DMS153 treated with DMSO at 0.1 percent for 48 hours (cell line): Measurements from ENCODE around the gene FILIP1L.

Experiments used
- DNase-seq: peaks from one replicate; lab custom pipeline; 2025; ENCODE audit not compliant: unreplicated experiment; lab: John Stamatoyannopoulos, UW

The FILIP1L gene

DNA sequence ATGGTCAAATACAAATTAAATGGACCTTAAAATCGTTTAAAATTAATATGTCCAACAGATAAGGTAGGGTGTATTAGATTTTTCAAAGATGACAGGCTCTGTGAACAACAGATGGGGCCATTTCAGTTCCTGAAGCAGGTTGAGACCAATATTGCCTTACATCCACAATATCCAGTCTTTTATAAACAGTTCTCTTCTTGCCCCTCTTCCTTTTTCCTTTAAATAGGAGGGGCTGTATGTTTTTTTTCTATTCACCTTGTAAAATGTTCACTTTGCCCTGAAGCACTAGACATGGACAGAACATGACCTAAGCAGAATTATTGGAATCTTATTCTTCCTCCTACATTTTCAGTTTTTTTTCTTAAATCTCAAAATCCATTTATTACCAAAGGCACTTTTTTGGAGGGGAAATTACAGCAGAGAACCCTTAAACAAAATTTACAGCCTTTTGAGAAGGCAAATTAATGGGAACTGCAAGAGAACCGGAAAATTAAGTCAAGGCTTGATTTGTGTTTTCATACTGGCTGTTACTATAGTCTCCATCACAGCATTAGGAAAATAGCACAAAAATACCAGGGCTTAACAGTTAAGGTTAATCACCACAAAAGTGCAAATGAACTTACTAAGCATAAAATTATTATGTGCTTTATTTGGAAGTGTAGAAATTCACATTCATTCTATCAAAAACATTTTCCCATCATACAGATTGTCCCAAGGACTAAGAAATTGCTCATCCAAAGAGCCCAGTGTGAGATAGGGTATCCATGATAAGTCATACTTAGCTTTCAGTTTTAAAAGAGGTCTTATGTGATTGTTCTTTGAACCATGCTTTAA, 240.8 kb downstream of the FILIP1L start:
- no peak for DNase-seq

DNA sequence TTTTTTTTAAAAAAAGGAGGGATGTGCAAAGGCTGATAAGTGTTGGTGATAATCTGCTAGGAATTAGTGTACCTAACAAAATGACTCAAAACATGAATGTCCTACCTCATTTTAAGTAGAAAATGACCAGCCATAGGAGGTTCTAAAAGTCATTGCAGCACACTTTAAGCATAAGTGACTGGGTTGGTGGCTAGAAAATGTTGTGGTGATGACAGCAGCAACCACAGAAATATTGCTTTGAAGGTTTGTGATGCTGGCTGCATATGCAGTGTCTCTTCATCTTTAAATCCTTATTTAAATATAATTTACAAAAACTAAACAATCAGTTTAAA, 241.4 kb downstream of the FILIP1L start:
- no peak for DNase-seq

DNA sequence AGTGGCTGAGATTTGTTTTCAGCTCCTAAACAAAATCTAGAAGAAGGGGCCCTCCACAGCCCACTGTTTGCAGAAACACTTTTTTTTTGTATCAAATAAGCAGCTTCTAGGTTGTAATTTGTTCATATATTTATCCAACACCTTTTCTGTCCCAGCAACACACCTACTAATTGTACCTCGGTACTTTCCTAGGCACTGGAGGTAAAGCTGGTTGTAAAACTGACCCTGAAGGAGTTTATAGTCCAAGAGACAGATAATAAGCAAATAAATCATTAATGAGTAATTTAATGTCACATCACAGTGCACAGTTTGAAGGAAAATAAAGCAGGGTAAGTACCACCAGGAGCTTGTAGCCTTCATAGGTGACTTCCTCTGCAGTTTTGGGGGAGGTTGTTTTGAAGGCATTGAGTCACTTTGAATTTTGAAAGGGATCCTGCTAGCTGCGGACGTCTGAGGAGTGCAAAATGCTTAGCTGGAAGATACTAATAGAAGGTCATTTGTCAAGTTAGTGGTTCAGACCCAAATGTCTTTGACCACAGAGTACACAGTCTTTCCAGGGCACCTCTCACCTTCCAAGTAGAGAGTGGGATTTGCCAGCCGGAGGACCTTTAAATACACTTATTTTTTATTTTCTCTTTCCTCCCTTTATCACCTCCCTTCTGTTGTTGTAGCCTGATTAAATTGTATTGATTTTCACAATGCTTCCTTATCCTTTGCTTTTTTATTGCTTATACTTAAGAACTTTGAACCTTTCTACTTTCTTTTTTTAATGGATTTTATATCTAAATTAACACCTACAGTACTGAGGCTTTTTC, 242.9 kb downstream of the FILIP1L start:
- DNase-seq = no peak

DNA sequence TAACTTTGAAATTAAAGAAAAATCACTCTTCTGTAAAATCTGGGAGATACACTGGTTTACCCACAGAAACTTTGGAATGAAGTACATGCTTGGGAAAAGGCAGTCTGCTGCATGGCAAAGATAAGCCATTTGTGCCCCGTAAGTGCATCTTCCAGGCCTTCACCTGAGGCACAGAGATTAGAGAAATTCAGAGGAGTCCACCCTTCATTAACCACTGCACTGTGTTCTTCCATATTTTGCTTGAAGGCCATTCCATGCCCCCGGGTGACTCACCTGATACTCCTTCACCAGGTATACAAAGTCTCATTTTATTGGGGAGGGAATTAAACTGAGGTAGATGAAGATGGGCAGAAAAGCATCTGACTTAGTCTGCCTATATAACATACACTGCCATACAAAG, 243.6 kb downstream of the FILIP1L start:
- no peak for DNase-seq

DNA sequence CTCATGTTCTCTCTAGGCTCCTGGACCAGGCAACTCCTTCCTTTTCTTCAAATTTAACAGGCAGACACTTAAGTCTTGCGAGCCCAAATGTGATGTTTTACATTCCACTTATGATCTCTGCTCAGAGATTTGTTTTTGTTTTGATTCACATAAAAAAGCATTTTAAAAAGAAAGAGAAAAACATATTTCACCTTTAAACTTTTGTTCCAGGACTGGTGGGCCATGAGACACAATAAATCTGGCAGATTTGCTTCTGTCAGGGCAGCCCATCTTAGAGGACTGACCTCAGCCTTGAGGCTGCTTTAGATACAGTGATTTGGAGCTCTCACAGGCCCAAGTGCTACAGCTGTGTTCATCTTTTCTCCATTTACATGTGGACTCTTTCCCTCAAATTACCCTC, 244.7 kb downstream of the FILIP1L start:
- DNase-seq = no peak

DNA sequence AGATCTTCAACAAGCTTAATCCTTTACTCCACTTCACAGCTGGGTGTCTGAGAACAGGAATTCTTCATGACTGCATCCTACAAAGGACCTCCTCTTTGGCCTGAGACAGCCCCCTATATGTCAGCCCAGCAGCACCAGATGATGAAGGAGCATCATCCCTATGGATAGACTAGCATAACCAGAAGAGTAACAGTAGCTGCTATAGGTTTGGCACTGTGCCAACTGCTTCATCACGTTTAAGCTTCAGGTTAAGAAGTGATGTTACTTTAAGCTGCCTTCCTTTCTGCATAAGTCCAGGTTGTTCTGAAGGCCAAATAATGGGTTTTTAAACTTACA, 246.0 kb downstream of the FILIP1L start:
- no peak for DNase-seq

DNA sequence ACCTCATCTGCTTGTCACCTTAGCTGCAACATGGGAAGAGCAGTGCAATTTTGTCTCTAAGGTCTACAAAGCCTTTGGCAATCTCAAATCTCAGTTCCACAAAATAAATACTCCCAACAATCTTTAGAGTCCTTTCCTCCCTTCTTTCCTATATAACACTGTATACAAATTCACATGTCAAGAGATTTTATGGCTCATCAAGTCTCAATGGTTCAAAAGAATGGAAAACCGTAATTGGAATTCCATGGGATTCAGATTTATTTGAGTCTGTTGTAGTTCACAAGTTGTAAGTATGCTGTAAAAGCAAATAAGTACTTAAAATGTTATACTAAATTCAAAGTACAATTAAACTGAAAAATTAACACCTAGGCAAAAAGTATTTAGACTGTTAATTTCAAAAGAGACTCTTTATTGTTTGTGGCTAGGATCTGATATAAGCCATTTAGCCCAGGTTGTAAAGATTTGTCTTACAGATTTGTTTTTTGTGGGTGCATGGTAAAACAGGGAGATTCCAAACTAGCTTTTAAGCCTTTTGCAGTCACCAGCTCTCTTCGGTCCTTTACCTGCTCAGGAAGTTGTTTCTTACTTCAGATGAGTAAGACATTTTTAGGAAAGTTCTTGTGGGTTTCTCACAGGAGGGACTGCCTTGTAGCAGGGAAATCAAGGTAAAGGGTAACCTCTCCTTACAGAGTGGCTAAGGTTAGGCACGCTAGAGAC, 246.5 kb downstream of the FILIP1L start:
- no peak for DNase-seq

DNA sequence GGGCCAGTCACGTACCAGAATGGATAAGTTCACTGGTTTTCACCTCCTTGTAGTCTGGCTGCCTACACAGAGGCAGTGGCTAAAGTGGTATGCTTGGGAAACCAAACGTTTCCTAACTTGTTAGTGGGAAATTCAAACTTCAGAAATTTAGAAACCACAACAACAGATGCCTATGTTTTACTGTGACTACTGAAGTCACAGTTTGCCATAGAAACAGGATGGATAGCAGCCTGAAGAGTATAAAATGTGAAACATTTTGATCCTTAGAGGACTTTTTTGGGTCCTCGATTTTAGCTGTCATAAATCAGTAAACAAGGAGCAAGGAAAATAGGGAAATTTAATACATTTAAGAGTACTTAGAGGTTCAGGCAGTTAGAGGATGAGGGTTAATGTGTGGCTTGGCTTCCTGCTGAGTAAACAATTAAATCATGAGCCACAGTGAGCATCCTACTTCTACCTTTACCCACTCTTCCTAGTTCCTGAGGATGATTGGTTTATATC, 248.0 kb downstream of the FILIP1L start:
- peak; percentile 39 for DNase-seq

DNA sequence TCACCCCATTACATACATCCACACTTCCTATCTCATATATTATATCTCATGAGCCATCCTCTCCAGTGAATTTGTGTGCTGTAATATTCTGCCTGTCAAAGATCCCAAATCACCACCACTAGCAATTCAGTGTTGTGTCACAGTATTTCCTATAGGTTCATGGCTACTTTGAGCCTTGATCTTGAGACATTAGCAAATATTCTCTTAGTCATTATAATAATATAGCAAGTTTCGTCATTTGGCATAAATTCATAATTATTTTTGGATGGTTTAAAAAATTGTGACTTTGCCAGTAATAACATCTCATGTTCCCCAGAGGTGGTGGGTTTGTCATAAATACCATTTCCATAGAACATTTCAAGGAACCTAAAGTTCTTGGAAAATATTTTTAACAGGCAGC, 249.0 kb downstream of the FILIP1L start:
- no peak for DNase-seq

DNA sequence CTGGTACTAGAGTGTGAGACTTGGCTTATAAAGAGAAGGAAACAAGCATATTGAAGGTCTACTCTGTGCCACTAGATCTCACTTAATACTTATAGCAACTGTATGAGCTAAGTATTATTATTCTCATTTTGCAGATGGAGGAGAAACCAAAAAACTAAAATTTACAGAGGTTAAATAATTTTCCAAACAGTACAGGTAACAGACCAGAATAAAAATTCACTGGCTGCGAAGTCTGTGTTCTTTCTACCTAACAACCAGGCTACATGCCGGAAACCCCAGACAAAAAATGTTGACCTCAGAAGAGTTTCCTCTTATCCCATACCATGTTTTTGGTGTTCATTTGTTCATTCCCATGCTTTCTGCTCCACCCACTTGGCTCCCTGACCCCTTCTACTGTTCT, 250.0 kb downstream of the FILIP1L start:
- no peak for DNase-seq

DNA sequence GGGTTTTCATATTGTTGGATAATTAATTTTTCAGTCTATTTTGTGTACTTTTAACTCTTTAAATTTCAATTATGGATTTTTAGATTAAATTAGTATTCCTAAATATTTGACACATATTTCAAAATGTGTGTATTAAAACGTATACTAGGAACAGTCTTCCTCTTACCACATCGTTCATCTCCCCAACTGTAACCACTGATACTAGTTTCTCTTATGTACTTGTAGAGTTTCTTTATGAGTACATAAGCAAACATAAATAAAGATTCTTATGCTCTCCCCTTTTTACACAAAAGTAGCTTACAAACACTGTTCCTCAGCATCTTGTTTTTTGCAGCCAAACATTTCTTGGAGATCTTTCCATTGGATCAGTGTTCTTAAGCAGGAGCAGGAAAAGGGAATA, 250.7 kb downstream of the FILIP1L start:
- DNase-seq = no peak

DNA sequence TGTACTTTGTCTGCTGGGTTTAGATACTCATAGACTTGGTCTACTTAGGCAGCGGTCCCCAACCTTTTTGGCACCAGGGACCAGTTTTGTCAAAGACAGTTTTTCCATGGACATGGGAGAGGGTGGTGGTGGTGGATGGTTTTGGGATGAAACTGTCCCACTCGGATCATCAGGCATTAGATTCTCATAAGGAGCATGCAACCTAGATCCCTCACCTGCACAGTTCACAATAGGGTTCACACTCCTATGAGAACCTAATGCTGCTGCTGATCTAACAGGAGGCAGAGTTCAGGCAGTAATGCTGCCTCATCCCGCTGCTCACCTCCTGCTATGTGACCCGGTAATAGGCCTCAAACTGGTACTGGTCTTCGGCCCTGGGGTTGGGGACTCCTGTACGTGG, 251.3 kb downstream of the FILIP1L start:
- DNase-seq = no peak

DNA sequence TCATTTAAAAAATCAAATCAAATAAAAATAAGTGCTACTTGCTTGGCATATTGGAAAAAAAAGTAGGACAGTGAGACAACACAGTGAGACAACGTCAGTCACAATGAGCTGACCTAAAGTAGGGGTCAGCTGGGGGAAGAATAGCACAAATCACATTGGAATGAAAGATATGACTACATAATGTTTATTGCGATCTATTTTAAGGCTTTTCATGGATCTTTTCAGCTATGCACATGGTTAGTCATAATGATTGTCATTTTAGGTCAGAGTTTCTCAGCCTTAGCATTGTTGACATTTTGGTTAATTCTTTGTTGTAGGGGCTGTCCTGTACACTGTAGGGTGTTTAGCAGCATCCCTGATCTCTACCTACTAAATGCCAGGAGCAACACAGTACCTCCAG, 252.1 kb downstream of the FILIP1L start:
- DNase-seq = no peak

DNA sequence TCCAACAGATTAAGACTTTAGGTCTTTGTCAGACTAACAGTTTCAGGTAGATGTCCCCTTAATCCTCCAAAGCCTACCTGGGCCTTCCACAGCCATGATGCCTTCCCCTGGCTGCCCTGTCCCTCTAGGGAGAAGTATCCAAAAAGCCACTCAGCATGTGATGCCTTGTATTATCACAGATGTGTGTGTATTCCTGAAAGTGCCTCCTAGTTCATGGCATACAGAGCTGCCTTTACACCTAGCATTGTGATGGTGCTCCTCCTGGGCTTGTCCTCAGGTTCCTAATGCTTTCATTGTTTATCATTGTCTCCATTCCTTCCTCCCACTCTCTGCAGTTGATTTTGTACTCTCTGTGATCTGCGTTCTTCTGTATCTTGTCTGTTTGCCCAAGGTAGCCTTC, 253.1 kb downstream of the FILIP1L start:
- DNase-seq = no peak

DNA sequence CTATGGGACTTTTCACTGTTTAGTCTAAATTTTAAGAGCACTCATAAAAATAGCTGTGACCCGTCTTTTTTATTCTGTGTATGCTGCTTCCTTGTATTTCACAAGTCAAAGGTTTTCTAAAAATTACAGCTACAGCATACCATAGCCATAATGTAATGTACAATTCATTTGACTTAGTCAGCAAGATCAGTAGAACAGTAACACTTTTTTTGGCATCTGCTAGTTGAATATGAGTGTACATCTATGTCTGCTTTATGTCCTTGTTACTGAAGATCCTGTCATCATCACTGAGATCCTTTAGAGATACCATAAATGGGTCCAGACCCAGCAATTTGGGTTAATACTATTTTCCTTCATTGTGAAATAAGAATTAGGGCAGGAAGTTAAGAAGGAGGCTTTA, 254.5 kb downstream of the FILIP1L start:
- DNase-seq = no peak

DNA sequence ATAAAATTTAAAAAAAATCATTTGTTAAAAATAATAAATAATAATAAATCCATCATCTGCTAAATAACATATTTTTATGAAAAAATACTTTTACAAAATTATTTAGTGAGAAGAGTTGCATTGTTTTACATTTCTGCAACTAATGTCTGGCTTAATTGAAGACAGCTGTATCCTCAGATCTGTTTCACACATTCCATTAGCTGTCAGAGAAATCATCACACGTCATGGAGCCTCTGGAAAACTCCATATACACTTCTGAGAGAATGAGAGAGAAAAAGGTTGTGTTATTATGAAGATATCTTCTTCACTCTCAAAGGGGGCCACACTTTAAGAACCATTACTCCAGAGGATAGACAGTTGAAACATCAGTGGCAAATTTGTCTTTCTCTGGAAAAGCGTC, 255.8 kb downstream of the FILIP1L start:
- DNase-seq = no peak

DNA sequence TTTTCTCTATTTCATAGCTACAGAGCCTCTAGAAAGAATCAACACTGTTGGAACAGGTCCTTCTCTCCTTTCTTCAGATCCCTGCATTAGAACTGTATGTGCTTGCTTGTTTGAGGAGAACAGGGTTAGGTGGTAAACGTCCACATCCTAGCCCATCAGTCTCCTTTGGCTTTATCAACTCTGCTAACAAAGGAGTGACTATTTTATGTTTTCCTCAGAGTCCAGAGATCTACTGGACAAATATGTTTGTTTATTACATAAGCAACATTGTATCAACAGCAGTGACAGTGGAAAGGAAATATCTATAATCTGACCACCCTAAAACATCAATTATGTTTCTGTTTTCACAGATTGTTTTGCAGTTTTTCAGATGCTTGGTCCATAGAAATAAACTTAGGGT, 257.0 kb downstream of the FILIP1L start:
- DNase-seq = no peak

DNA sequence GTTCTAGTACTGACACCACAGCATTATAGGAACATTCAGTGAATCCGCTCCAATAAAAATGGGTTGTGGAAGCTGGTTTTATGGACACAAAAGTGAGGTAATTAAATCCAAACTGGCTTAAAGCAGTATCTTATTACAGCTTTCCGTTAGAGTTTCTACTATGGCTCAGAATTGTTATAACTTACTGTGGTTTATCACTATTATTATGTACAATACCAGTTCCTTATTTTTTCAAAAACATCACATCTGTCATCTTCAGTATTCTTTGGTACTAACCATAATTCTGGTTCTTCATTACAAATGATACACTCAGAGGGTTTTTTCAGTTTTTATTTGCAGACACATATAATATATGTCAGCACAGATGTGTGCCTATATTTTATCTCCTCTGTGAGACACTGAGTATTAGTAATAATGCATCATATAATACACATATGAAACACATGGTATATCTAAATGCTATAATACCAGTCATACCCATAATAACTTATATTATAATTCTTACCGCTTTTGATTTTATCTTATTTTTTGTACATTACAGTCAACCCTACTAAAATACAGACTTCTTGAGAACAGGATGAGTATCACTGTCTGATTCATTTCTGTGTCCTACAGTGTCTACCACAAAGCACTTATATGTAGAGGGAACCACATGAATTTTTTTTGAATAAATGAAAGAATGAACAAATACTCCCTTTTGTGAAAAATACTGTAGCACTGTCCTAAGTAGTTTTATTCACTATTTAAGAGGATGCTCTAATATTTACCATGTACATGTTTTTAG, 257.7 kb downstream of the FILIP1L start:
- no peak for DNase-seq

DNA sequence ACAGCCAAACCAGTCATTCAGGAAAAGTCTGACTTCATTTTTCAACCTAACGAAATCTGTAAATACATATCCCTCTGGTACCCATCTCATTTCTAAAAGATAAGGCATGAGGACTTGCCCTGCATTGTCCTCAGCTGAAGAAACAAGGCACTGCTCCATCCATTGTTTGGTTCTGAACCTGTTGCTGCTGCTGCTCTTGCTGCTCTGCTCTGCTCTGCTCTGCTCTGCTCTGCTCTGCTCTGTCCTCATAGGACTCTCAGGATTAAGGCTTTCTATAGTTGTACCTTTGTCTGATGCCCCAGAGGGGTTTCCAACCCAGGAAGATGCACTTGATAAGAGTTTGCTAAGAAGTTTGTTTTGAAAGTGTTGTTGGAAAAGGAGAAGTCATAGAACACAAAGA, 258.4 kb downstream of the FILIP1L start:
- no peak for DNase-seq

DNA sequence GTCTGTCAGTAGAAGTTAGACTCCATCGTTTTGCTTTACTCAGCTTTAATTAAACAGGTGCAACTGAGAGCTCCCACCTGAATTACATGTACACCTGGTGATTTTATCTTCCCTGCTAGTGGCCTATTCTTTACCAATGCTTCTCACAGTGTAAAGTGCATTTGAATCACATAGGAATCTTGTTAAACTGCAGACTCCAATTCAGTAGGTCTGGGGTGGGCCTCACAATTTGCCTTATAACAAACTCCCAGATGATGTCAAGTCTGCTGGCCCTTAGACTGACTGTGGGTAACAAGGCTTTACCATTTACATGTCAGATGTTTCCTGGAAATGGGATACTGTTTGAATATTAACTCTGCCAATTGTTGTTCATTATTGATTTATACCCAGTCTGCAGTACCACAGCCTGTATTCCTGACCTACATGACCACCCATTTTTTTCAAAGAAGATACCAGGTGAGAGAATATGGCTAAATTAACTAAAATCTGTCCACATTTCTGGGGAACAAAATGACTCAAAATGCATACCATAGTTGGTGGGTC, 259.5 kb downstream of the FILIP1L start:
- no peak for DNase-seq

DNA sequence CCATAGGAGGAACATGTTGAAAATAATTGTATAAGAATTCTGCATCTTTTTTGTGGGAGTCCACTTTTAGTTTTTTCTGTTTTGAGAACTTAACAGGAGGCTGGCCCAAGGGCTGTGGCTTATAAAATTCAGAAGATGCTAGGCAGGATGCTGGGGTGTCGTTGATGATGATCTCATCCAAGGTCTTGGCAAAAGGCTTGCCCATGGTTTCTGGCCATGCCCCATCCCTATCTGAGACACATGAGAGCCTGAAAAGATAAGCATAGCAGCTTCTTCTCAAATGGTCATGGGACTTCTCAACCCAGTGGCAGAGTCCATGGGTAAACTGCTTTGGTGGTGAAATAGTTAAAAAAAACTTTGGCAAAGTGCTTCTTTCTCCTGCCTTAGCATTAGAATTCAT, 261.4 kb downstream of the FILIP1L start:
- DNase-seq = no peak
